Body of pancreas (tissue), 4 donors: ENCODE results near the gene ADGRG3. TPM values are rescaled to one million over a fixed set of nuclear protein-coding genes. Genes with fewer than 3 reads are reported as not detected.

Source experiments
- ATAC-seq: fragments of 150-250 bp; one replicate; pipeline ENCODE4 v1.9.1; 2016
- DNase-seq, 4 donors: peaks; one replicate each; pipeline ENCODE4 v3.0.0-alpha.2; 2019
- H3K27ac ChIP-seq, 4 donors: fragments of 200-600 bp; sonication (generic); 1 replicate in 3 of 4; 2 replicates in 1 of 4; pipeline versions ENCODE4 v1.5.1 to v1.6.1; 2016 to 2019; ENCODE audit warnings: mild to moderate bottlenecking in 1 of 4, mixed read lengths in 1 of 4, moderate library complexity in 1 of 4
- H3K27me3 ChIP-seq, 2 donors: fragments of 200-600 bp; sonication (generic); one replicate each; pipeline ENCODE4 v1.6.0; 2016; ENCODE audit warnings: mild to moderate bottlenecking in 1 of 2
- H3K36me3 ChIP-seq, 2 donors: fragments of 200-600 bp; sonication (generic); replicated peaks in 1 of 2; 2 replicates each; pipeline ENCODE4 v1.5.1; 2016; ENCODE audit warnings: low read depth in 2 of 2; ENCODE audit not compliant: insufficient read depth in 1 of 2
- H3K4me1 ChIP-seq: fragments of 200-600 bp; sonication (generic); one replicate; pipeline ENCODE4 v1.6.0; 2016
- H3K4me3 ChIP-seq, 2 donors: fragments of 200-600 bp; sonication (generic); 1 replicate in 1 of 2; 2 replicates in 1 of 2; pipeline ENCODE4 v1.5.1; 2016 to 2019
- H3K9me3 ChIP-seq, 3 donors: fragments of 200-600 bp; sonication (generic); 1 replicate in 2 of 3; 2 replicates in 1 of 3; pipeline ENCODE4 v1.5.1; 2016
- POLR2A ChIP-seq, 3 donors: fragments of 450-650 bp; IDR thresholded peaks; one replicate each; pipeline ENCODE4 v1.6.1; 2016; ENCODE audit warnings: antibody characterized with exemption in 3 of 3, mild to moderate bottlenecking in 2 of 3
- WGBS, 2 donors: methylation state at CpG; one replicate each; pipeline ENCODE4 v1.1.5; 2017; 5-methylcytosine and 5-hydroxymethylcytosine counted together
- intact Hi-C: fragments of 100-400 bp; cut with DNase I; formaldehyde crosslinking; loops from one replicate; pipeline ENCODE4 v1.15.1; 2023
- total RNA-seq, 2 donors: library from RNA; depleted of rRNA; stranded (reverse); fragments of >200 nt; gene quantifications; one replicate each; pipeline ENCODE4 v1.1.0, GENCODE V29; 2016
- TF ChIP-seq, protein P1 (sequence below), 7 experiments: fragments of 450-650 bp in 4 of 7; fragments of 200-600 bp in 3 of 7; sonication (generic) in 3 of 7; IDR thresholded peaks; one replicate each; pipeline ENCODE4 v1.5.1; 2016 to 2019; ENCODE audit warnings: antibody characterized with exemption in 7 of 7

The ADGRG3 gene
- total RNA-seq, 2 donors from 2014 or later = 2.0 to 6.0 TPM

DNA sequence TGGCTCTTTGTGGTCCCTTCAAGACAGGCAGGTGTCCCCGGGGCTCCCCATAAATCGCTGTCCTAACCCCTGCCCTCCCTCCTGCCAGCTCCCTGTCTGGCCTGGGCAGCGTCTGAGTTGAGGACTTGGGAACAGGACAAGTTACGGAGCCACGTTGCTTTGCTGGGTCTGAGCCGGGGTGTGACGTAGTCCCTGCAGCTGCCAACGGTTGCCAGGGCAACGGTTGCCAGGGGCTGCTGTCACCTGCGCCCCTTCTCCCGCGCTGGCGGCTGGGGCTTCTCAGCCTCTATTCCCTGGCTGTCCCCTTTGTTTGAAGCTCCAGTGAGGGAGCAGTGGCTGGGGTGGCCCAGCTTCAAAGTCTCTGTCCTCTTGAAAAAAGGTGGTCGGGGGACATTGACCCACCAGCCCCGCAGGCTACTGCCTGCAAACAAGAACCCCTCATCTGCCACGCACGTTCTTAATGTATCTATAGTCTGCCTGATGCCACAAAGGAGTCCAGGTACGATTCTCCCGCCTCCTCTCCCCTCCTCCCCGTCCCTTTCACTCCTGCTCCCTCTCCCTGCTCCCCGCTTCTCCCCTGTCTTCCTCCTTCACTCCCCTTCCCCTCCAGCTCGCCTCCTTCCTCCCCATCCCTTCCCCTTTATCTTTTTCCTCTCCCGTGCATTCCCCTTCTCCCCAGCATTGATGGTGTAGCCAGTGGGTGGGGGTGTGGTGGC lies 28.8 kb upstream of the ADGRG3 start:
- H3K4me3 ChIP-seq = no peak overlapping the region
- peak; percentile 81 to 86 (median 86) for DNase-seq
- H3K27me3 ChIP-seq = no peaks in the 10 kb centered on the region
- H3K9me3 ChIP-seq = no peaks in the 10 kb centered on the region
- intact Hi-C loops = no loop called here
- H3K36me3 ChIP-seq = peaks cover 0 to 3% of the 10 kb centered on the region in 2 donors
- peak in 2 of 3 donors; percentile 46 to 58 for TF ChIP-seq POLR2A (IDR thresholded peaks at IDR 0.05)
- TF ChIP-seq, protein P1, sequence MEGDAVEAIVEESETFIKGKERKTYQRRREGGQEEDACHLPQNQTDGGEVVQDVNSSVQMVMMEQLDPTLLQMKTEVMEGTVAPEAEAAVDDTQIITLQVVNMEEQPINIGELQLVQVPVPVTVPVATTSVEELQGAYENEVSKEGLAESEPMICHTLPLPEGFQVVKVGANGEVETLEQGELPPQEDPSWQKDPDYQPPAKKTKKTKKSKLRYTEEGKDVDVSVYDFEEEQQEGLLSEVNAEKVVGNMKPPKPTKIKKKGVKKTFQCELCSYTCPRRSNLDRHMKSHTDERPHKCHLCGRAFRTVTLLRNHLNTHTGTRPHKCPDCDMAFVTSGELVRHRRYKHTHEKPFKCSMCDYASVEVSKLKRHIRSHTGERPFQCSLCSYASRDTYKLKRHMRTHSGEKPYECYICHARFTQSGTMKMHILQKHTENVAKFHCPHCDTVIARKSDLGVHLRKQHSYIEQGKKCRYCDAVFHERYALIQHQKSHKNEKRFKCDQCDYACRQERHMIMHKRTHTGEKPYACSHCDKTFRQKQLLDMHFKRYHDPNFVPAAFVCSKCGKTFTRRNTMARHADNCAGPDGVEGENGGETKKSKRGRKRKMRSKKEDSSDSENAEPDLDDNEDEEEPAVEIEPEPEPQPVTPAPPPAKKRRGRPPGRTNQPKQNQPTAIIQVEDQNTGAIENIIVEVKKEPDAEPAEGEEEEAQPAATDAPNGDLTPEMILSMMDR (IDR thresholded peaks at IDR 0.05) = no peak
- WGBS, 2 donors = 32 to 49% methylated on average over 19 to 23 of the region's 23 CpGs
- H3K27ac ChIP-seq = peak overlapping the region; percentile 4 to 77 (median 72)
- peak; percentile 74 for ATAC-seq
- peaks cover 87% of the 10 kb centered on the region for H3K4me1 ChIP-seq

DNA sequence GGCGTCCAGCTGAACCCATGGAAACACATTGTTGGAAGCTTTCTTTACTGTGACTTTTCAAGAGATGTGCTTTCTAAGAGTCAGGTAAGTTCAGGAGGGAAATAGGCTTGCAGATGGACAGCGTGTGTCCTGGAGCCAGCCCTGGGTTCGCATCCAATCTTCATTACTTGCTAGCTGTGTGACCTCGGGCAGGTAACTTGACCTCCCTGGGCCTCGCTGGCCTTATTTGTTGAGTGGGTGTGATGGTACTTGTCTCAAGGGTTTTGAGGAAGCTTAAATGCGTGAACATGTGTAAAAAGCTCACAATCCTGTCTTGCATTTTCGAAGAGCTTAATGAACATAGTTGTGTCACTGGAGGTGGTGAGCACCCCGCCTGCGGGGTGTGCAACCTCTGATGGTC lies 27.9 kb upstream of the ADGRG3 start:
- WGBS, 2 donors = 72 to 79% methylated on average over 9 of the region's 9 CpGs
- intact Hi-C loops = no loop called here
- H3K4me3 ChIP-seq = no peak overlapping the region
- DNase-seq = no peak
- peaks cover 79% of the 10 kb centered on the region for H3K4me1 ChIP-seq
- no peaks in the 10 kb centered on the region for H3K27me3 ChIP-seq
- H3K9me3 ChIP-seq = no peaks in the 10 kb centered on the region
- peaks cover 5 to 6% of the 10 kb centered on the region in 2 donors for H3K36me3 ChIP-seq
- H3K27ac ChIP-seq = peak overlapping the region; percentile 13 to 77 (median 72)
- TF ChIP-seq POLR2A (IDR thresholded peaks at IDR 0.05) = no peak
- TF ChIP-seq, protein P1 (IDR thresholded peaks at IDR 0.05) = no peak
- no peak for ATAC-seq

DNA sequence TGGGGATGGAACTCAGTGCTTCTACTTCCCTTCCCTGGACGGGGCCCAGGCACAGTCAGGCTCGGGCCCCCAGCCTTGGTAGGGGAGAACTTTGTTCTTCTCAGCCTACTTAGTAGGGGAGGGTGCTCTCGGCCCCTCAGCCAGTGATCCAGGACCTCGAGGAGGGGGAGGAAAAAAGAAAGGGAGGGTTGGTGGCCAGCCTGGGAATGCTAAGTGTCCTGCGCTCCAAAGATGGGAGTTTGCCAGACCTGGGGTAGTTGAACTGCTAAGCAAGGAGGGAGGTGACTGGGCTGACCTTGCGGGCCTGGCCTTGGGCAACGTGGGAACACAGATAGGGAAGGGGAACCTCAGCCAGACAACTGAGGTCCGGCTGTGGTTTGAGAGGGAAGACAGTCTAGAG lies 27.5 kb upstream of the ADGRG3 start:
- H3K9me3 ChIP-seq = no peaks in the 10 kb centered on the region
- WGBS, 2 donors = 24 to 28% methylated on average over 8 of the region's 8 CpGs
- peaks cover 5 to 6% of the 10 kb centered on the region in 2 donors for H3K36me3 ChIP-seq
- ATAC-seq = peak; percentile 24
- DNase-seq = peak; percentile 50 to 66 (median 60)
- no peak for TF ChIP-seq POLR2A (IDR thresholded peaks at IDR 0.05)
- TF ChIP-seq, protein P1 (IDR thresholded peaks at IDR 0.05) = no peak
- peak overlapping the region; percentile 13 to 77 (median 54) for H3K27ac ChIP-seq
- H3K27me3 ChIP-seq = no peaks in the 10 kb centered on the region
- H3K4me3 ChIP-seq = no peak overlapping the region
- peaks cover 74% of the 10 kb centered on the region for H3K4me1 ChIP-seq
- intact Hi-C loops = no loop called here

DNA sequence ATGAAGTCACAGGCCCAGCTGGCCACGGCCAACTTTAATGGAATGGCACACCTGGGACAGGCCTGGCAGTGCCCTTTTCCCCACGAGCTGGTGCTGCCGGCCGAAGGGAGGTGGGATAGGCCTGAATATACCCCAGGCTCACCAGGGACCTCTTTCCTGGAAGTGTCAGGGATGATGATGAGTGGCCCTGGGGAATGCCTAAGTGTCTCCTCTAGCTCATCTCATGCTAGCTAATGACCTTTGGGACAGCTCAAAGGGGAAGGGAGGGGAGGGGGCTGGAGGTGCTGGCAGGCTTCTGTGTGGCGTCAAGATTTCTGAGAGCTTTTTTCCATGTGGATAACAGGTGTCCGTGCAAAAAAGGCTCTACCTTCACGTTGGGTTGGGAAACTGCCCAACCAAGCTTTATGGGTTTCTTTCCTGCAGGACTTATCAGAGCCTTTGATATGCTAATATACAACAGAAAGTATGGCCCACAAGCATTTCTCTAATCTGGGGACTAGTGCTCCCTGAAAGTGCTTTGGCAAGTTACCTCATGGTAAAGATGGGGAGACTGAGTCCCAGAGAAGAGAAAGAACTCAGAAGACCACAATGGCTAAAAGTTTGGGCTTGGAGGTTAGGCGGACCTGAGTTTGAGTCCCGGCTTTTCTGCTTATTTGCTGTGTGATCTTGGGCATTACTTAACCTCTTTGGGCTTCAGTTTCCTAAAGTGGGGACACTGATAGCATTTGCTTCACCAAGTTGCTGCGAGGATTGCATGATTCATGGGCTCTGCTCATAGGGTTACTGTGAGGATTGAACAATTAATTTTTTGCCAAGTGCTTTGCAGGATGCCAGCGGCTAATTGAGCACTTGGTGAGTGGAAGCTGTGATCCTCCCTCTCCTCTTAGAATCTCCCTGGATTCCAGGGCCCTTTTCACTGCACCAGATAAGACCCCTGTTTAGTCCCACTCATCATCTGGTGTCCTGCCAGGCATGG lies 25.7 kb upstream of the ADGRG3 start:
- ATAC-seq (no peak), DNase-seq (no peak)
- 71 to 73% methylated on average over 10 to 11 of the region's 11 CpGs for WGBS, 2 donors
- Histone ChIP-seq H3K4me1 (peaks cover 56% of the 10 kb centered on the region), H3K27ac (peak overlapping the region in 2 of 4 donors; percentile 48 to 60), H3K4me3 (no peak overlapping the region), H3K9me3 (no peaks in the 10 kb centered on the region), H3K27me3 (no peaks in the 10 kb centered on the region), H3K36me3 (peaks cover 5 to 6% of the 10 kb centered on the region in 2 donors)
- intact Hi-C loops = no loop called here
- TF ChIP-seq POLR2A (IDR thresholded peaks at IDR 0.05) = no peak
- TF ChIP-seq, protein P1 (IDR thresholded peaks at IDR 0.05) = no peak
